ENCODE data around the gene A3GALT2. TPM values are rescaled to one million over a fixed set of nuclear protein-coding genes. Genes with fewer than 3 reads are reported as not detected.

The A3GALT2 gene
- total RNA-seq, 6 experiments from 2014 or later = not detected

DNA sequence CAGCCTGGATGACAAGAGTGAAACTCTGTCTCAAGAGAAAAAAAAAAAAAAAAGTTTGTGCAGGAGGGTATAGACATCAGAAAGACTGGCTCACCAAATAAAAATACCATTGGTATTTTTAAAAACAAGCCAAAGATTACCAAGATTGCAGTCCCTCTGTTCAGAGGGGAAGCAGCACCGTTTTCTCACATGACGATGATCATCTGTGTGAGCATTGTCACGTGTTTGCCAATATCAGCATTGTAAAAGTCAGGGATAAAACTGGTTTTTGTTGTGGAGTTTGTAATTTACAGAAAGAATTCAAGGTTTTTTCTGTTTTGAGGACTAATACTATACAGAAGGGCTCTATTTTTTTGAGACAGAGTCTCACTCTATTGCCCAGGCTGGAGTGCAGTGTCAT, 38.1 kb downstream of the A3GALT2 start:
- Mint-ChIP-seq H3K9me3 (no peaks in the 10 kb centered on the region), H3K27me3 (ENCODE audit: insufficient read depth) (no peaks in the 10 kb centered on the region; the same call in 1 of the 2 replicates), H3K4me3 (no peak overlapping the region), H3K4me1 (ENCODE audit: low read depth) (no peaks in the 10 kb centered on the region), H3K36me3 (ENCODE audit: low read depth) (peaks cover 8% of the 10 kb centered on the region), H3K27ac (no peak overlapping the region)
- TF ChIP-seq, protein P1, sequence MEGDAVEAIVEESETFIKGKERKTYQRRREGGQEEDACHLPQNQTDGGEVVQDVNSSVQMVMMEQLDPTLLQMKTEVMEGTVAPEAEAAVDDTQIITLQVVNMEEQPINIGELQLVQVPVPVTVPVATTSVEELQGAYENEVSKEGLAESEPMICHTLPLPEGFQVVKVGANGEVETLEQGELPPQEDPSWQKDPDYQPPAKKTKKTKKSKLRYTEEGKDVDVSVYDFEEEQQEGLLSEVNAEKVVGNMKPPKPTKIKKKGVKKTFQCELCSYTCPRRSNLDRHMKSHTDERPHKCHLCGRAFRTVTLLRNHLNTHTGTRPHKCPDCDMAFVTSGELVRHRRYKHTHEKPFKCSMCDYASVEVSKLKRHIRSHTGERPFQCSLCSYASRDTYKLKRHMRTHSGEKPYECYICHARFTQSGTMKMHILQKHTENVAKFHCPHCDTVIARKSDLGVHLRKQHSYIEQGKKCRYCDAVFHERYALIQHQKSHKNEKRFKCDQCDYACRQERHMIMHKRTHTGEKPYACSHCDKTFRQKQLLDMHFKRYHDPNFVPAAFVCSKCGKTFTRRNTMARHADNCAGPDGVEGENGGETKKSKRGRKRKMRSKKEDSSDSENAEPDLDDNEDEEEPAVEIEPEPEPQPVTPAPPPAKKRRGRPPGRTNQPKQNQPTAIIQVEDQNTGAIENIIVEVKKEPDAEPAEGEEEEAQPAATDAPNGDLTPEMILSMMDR (IDR thresholded peaks at IDR 0.05) = no peak
- no peak for DNase-seq

DNA sequence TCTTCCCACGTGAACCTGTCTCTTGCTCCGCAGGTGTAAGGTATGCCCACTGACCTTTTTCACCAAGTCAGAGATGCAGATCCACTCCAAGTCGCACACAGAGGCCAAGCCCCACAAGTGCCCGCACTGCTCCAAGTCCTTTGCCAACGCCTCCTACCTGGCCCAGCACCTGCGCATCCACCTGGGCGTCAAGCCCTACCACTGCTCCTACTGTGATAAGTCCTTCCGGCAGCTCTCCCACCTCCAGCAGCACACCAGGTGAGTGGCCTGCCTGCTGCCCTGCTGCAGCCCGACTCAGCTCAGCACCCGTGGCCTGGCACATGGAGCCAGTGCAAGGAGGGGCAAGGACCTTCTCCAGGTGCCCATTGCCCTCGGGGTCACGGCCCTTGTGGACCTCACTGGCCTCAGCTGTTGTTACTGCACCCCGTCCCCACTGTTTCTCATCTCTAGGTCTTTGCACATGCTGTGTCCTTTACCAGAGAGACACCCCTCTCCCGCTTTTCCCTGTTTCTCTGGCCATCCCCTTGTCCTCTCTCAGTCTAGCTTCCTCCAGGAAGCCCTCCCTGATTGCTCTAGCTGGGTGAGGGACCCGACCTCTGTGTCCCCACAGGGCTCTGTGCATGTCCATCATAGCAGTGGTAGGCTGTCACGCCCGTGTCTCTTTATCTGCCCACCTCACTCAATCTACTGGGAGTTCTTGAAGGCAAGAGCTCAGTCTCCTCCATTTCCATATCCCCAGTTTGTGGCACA, 39.2 kb downstream of the A3GALT2 start:
- H3K27me3 Mint-ChIP-seq (ENCODE audit: insufficient read depth) = no peaks in the 10 kb centered on the region; the same call in 1 of the 2 replicates
- no peak for DNase-seq
- peaks cover 8% of the 10 kb centered on the region for H3K36me3 Mint-ChIP-seq (ENCODE audit: low read depth)
- TF ChIP-seq, protein P1 (IDR thresholded peaks at IDR 0.05) = no peak
- no peak overlapping the region for H3K4me3 Mint-ChIP-seq
- no peaks in the 10 kb centered on the region for H3K4me1 Mint-ChIP-seq (ENCODE audit: low read depth)
- no peak overlapping the region for H3K27ac Mint-ChIP-seq
- no peaks in the 10 kb centered on the region for H3K9me3 Mint-ChIP-seq

DNA sequence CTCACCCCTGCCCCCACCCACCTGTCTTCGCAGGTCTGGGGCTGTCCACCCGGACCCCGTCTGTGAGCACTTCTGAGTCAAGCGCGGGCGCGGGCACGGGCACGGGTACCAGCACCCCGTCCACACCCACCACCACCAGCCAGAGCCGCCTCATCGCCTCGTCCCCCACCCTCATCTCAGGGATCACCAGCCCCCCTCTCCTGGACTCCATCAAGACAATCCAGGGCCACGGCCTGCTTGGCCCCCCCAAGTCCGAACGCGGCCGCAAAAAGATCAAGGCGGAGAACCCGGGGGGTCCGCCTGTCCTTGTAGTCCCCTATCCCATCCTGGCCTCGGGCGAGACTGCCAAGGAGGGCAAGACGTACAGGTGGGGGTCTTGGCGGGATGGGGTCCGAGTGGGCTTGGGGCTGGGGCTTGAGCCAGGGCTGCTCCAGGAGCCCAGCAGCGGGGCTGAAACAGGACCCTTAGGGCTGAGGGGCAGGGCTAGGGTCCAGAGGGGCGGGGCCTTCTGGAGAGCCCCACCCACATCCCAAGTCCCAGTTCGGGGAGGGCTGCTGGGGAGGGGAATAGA, 40.7 kb downstream of the A3GALT2 start:
- Mint-ChIP-seq H3K27ac (no peak overlapping the region), H3K36me3 (ENCODE audit: low read depth) (peaks cover 8% of the 10 kb centered on the region), H3K27me3 (ENCODE audit: insufficient read depth) (no peaks in the 10 kb centered on the region; the same call in 1 of the 2 replicates), H3K4me3 (no peak overlapping the region), H3K9me3 (no peaks in the 10 kb centered on the region), H3K4me1 (ENCODE audit: low read depth) (no peaks in the 10 kb centered on the region)
- TF ChIP-seq, protein P1 (IDR thresholded peaks at IDR 0.05) = no peak
- no peak for DNase-seq

DNA sequence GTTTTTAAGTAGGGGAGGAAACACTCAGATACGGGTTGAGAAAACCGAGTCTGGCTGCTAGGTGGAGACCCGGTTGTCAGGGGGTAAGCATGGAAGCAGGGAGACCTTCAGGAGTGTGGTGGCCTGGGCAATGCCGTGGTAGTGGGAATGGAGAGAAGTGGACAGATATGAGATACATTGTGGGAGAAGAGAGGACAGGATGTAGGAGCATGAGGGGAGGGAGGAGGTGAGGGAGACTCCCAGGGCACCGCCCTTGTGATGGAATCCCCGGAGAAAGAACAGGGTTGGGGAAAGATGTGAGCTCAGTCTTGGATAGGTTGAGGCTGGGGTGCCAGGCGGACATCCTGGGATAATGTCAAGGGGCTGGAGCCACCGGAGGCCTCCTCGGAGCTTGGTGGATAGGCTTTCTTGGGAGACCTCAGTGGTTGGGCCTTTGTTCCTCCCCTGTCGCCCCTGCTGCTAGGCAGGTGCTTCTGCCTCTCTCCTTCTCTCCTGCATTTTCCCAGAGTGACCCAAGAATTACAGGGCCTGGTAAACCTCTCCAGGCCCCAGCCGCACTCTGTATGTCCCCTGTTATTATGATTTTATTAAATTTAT, 43.3 kb downstream of the A3GALT2 start:
- TF ChIP-seq, protein P1 (IDR thresholded peaks at IDR 0.05) = no peak
- H3K9me3 Mint-ChIP-seq = no peaks in the 10 kb centered on the region
- DNase-seq = no peak
- H3K27me3 Mint-ChIP-seq (ENCODE audit: insufficient read depth) = no peaks in the 10 kb centered on the region; the same call in 1 of the 2 replicates
- no peaks in the 10 kb centered on the region for H3K4me1 Mint-ChIP-seq (ENCODE audit: low read depth)
- H3K4me3 Mint-ChIP-seq = no peak overlapping the region
- no peak overlapping the region for H3K27ac Mint-ChIP-seq
- H3K36me3 Mint-ChIP-seq (ENCODE audit: low read depth) = peaks cover 8% of the 10 kb centered on the region

DNA sequence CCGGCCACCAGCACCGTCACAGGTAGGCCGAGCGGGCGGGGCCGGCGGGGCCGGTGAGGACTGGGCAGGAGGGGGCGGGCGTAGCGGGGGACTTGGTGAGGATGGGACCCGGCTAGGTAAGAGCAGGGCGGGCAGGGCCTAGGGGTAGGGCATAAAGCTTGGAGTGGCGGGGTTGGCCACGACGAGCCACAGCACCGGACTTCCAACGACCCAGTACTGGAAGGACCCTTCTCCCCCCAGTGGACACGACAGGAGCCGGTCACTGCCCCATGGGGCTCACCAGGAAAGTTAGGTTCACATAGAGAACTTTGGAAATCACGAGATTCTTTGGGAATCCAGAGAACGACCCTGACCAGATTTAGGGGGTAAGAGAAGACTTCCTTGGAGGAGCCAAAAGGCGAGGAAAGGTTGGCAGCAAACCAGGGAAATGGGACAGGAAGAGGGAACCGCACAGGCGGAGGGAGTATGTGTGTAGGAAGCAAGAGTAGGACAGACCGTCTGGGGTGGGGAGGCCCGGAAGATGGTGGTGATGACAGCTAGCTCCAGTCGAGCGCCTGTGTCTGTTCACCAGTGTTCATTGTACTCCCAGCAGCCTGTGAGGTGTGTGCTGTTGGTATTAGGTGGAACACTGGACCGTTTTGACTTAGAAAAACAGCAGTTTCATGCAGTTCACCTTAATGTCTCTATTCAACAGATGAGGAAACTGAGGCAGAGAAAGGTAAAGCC, 44.2 kb downstream of the A3GALT2 start:
- Mint-ChIP-seq H3K36me3 (ENCODE audit: low read depth) (peaks cover 2% of the 10 kb centered on the region), H3K27ac (no peak overlapping the region), H3K4me1 (ENCODE audit: low read depth) (no peaks in the 10 kb centered on the region), H3K4me3 (no peak overlapping the region), H3K9me3 (no peaks in the 10 kb centered on the region), H3K27me3 (ENCODE audit: insufficient read depth) (no peaks in the 10 kb centered on the region; the same call in 1 of the 2 replicates)
- no peak for DNase-seq
- TF ChIP-seq, protein P1 (IDR thresholded peaks at IDR 0.05) = no peak
